HG03045 (cell line): ENCODE data around the gene BEST2.
A peak's percentile ranks its signal among the peaks of the same experiment; 100 is the strongest.
"Not testable (repeated sequence)": the region's sequence is repeated elsewhere in the genome, so short reads cannot be mapped to it uniquely, and the experiment has no call there.

Experiments used
- ATAC-seq: cut with Tn5 transposase; IDR thresholded peaks from one replicate; pipeline ENCODE4 v1.9.1; 2021; ENCODE audit warnings: mild to moderate bottlenecking, moderate library complexity; ENCODE audit not compliant: unreplicated experiment

BEST2 gene

GRCh38 chr19:12751635-12752034 is at the start of gene BEST2:
BEST2 (plus strand) TSS chr19:12751791; CDS start chr19:12752593, 802 bp downstream.
- no peak for ATAC-seq

- ATAC-seq, result no peak
These were observed 48.5 kb upstream of the BEST2 start for GRCh38 chr19:12703046-12703445.

- no peak for ATAC-seq
These were observed 46.4 kb upstream of the BEST2 start for GRCh38 chr19:12705169-12705568.

GRCh38 chr19:12705654-12706331 is 45.8 kb upstream of the BEST2 start:
- ATAC-seq, result no peak

GRCh38 chr19:12706332-12706718 is 45.3 kb upstream of the BEST2 start:
- ATAC-seq, result no peak

GRCh38 chr19:12708641-12709040 is 43.0 kb upstream of the BEST2 start:
- no peak for ATAC-seq

GRCh38 chr19:12711187-12711586 is 40.4 kb upstream of the BEST2 start:
- no peak for ATAC-seq

- not testable (repeated sequence) for ATAC-seq
These were observed 39.5 kb upstream of the BEST2 start for GRCh38 chr19:12712077-12712476.

- ATAC-seq, result not testable (repeated sequence)
These were observed 38.3 kb upstream of the BEST2 start for GRCh38 chr19:12713304-12713703.

GRCh38 chr19:12715102-12715501 is 36.5 kb upstream of the BEST2 start:
- ATAC-seq, result no peak

GRCh38 chr19:12715929-12716328 is 35.7 kb upstream of the BEST2 start:
- ATAC-seq, result no peak

- no peak for ATAC-seq
These were observed 31.3 kb upstream of the BEST2 start for GRCh38 chr19:12720296-12720695.

- no peak for ATAC-seq
These were observed 30.5 kb upstream of the BEST2 start for GRCh38 chr19:12720851-12721655.

- ATAC-seq, result peak; percentile 27
These were observed 29.7 kb upstream of the BEST2 start for GRCh38 chr19:12721656-12722565.

- peak; percentile 79 for ATAC-seq
These were observed 28.8 kb upstream of the BEST2 start for GRCh38 chr19:12722566-12723380.

GRCh38 chr19:12723381-12723640 is 28.3 kb upstream of the BEST2 start:
- ATAC-seq, result no peak

GRCh38 chr19:12723641-12724426 is 27.8 kb upstream of the BEST2 start, which contains the start of gene TNPO2:
TNPO2 (minus strand) TSS chr19:12723932; CDS start chr19:12720977, 2,955 bp downstream.
- no peak for ATAC-seq

- not testable (repeated sequence) for ATAC-seq
These were observed 26.0 kb upstream of the BEST2 start for GRCh38 chr19:12725612-12726011.

- no peak for ATAC-seq
These were observed 24.6 kb upstream of the BEST2 start for GRCh38 chr19:12726988-12727316.
